CD4-positive, alpha-beta T cell treated with Interleukin-1 beta for 1 hour (primary cell): Measurements from ENCODE around the gene NAGLU.
A peak's percentile ranks its signal among the peaks of the same experiment; 100 is the strongest.
"Not testable (repeated sequence)": the region's sequence is repeated elsewhere in the genome, so short reads cannot be mapped to it uniquely, and the experiment has no call there.

ENCODE experiments used
- DNase-seq, 2 donors: peaks; one replicate each; pipeline ENCODE4 v3.0.0-alpha.2; 2020 to 2022

Gene NAGLU

GRCh38 chr17:42545755-42546505 is 9.9 kb downstream of the NAGLU start:
- not testable (repeated sequence) for DNase-seq

GRCh38 chr17:42547001-42547461 is 11.0 kb downstream of the NAGLU start:
- no peak for DNase-seq

GRCh38 chr17:42547698-42548069 is 11.6 kb downstream of the NAGLU start:
- DNase-seq = no peak

GRCh38 chr17:42548070-42548837 is 12.2 kb downstream of the NAGLU start:
- DNase-seq = peak; percentile 79 to 83

GRCh38 chr17:42548993-42549755 is 13.1 kb downstream of the NAGLU start:
- no peak for DNase-seq

GRCh38 chr17:42552736-42553135 is 16.7 kb downstream of the NAGLU start, which contains the start of gene HSD17B1:
HSD17B1 (plus strand) TSS chr17:42552923; CDS start chr17:42552934, 11 bp downstream.
- not testable (repeated sequence) for DNase-seq

GRCh38 chr17:42553161-42553818 is 17.2 kb downstream of the NAGLU start:
- no peak for DNase-seq

GRCh38 chr17:42553866-42554249 is 17.8 kb downstream of the NAGLU start:
- peak in 1 of 2 donors; percentile 17 for DNase-seq

- DNase-seq = peak; percentile 80 to 87
Measured at GRCh38 chr17:42554250-42555121, 18.4 kb downstream of the NAGLU start.

- no peak for DNase-seq
Measured at GRCh38 chr17:42555122-42555622, 19.1 kb downstream of the NAGLU start.

- DNase-seq = not testable (repeated sequence)
Measured at GRCh38 chr17:42555961-42556617, 20.0 kb downstream of the NAGLU start.

- DNase-seq = no peak
Measured at GRCh38 chr17:42559075-42559474, 23.0 kb downstream of the NAGLU start.

- DNase-seq = no peak
Measured at GRCh38 chr17:42560246-42560645, 24.2 kb downstream of the NAGLU start.

GRCh38 chr17:42561897-42562387 is 25.9 kb downstream of the NAGLU start, which contains the start of gene COASY:
COASY (plus strand) TSS chr17:42562148; CDS start chr17:42562623, 475 bp downstream.
- DNase-seq = peak; percentile 93

- DNase-seq = no peak
Measured at GRCh38 chr17:42562388-42563142, 26.5 kb downstream of the NAGLU start.

GRCh38 chr17:42563143-42563509 is 27.1 kb downstream of the NAGLU start:
- DNase-seq = no peak

- DNase-seq = no peak
Measured at GRCh38 chr17:42563543-42563942, 27.5 kb downstream of the NAGLU start.

- no peak for DNase-seq
Measured at GRCh38 chr17:42563950-42564349, 27.9 kb downstream of the NAGLU start.

- DNase-seq = no peak
Measured at GRCh38 chr17:42564815-42565522, 28.9 kb downstream of the NAGLU start.
